ENCODE results near the gene SP140. TPM values are rescaled to one million over a fixed set of nuclear protein-coding genes. Genes with fewer than 3 reads are reported as not detected.
"Not testable (repeated sequence)": the region's sequence is repeated elsewhere in the genome, so short reads cannot be mapped to it uniquely, and the experiment has no call there.

Gene SP140
- total and polyA plus RNA-seq, 9 of the 15 experiments (the other 6 are each of a cell fraction or from before 2014, with no cell fraction given) = 0.04 to 1.1 (median 0.57) TPM; not detected in 1

- no peak for TF ChIP-seq SREBF1 (IDR thresholded peaks at IDR 0.05; ENCODE audit: borderline replicate concordance, low read depth, low read length)
- TF ChIP-seq DIDO1 (tag; IDR thresholded peaks at IDR 0.05; ENCODE audit: low read depth) = no peak
- TF ChIP-seq ARHGAP35 (IDR thresholded peaks at IDR 0.05; ENCODE audit: partially characterized antibody) = no peak
- TF ChIP-seq ERF (CRISPR knock-in tag; IDR thresholded peaks at IDR 0.05) = no peak
- TF ChIP-seq ZBTB33 (CRISPR knock-in tag; IDR thresholded peaks at IDR 0.05) = no peak
- TF ChIP-seq CTBP1 (IDR thresholded peaks at IDR 0.05; ENCODE audit: borderline replicate concordance) = peak; percentile 5; the same call in 1 of the 2 replicates
- no peak for TF ChIP-seq SNRNP70 (optimal IDR thresholded peaks at IDR 0.05; ENCODE audit: low read depth, low read length)
- TF ChIP-seq BMI1 (IDR thresholded peaks at IDR 0.05; ENCODE audit: low read length) = no peak
Measured at GRCh38 chr2:230335864-230336506, 110.4 kb downstream of the SP140 start (continued).

GRCh38 chr2:230341936-230342528 lies 116.5 kb downstream of the SP140 start:
- TSS peak; percentile 41 for BruUV-seq (replicated peaks)
- H3K4me1 ChIP-seq (replicated peaks in 1 of 2; ENCODE audit: control insufficient read depth in 2 of 2, insufficient read depth in 2 of 2, low read length in 2 of 2); H3K9me3 ChIP-seq (replicated peaks; ENCODE audit: control insufficient read depth, insufficient read depth, low read depth, low read length); ATAC-seq; in situ Hi-C loops (cut with MboI); H3K9me1 ChIP-seq (ENCODE audit: control insufficient read depth, insufficient read depth, low read length); H3K27me3 ChIP-seq (ENCODE audit: control insufficient read depth in 2 of 2, insufficient read depth in 2 of 2, low read length in 2 of 2); CTCF ChIA-PET (ENCODE audit: low intra/inter-chr PET ratio); H3K36me3 ChIP-seq (ENCODE audit: control insufficient read depth, insufficient read depth, low read length); FAIRE-seq; intact Hi-C loops (cut with micrococcal nuclease); H4K20me1 ChIP-seq (replicated peaks; ENCODE audit: control insufficient read depth, insufficient read depth, low read length); TF ChIP-seq ATF3 (CRISPR knock-in tag; conservative IDR thresholded peaks at IDR 0.05): not testable (repeated sequence)
- WGBS (ENCODE audit: insufficient coverage, low coverage, missing lambda C conversion rate) = 0% methylated on average over 7 of the region's 33 CpGs
- Histone ChIP-seq H3K79me2 (ENCODE audit: control insufficient read depth, insufficient read depth, low read length) (peaks cover 28% of the 10 kb centered on the region), H3K27ac (ENCODE audit: extremely low read depth, low read depth, low read length) (peak overlapping the region; percentile 80), H3K4me2 (ENCODE audit: insufficient read depth, low read length) (peak overlapping the region; percentile 58; the same call in 1 of the 2 replicates), H3K4me3 (peak overlapping the region; percentile 41), H3K9ac (ENCODE audit: insufficient read depth in 1 of 2, low read depth in 2 of 2, low read length in 2 of 2) (peak overlapping the region; percentile 76 to 79; a peak in 3 of 4 replicates), H2AFZ (ENCODE audit: low read depth, low read length) (peak overlapping the region; percentile 69)
- POLR2A ChIA-PET = interaction anchor here (0.6 kb wide), 2 partner anchors 168 to 710 kb away, joined by 3 to 4 read pairs; no protein-coding TSS in a partner anchor
- peak in 1 of 4 experiments; percentile 13 for DNase-seq (ENCODE audit: extremely low read depth in 1 of 4, low spot score in 3 of 4)
- TF ChIP-seq ATF3 (IDR thresholded peaks at IDR 0.05) (peak; percentile 33; the same call in 1 of the 2 replicates), MNT (conservative IDR thresholded peaks at IDR 0.05) (peak; percentile 25 to 64; a peak in 2 of 4 replicates), GATAD2A (IDR thresholded peaks at IDR 0.05) (0 out of 2 replicates have a peak, but pooled peaks have one; percentile 52)
